IPS-NIHi7 (cell line): ENCODE measurements around the gene CASKIN1.

ENCODE experiments used
- DNase-seq: peaks from one replicate; pipeline ENCODE4 v3.0.0; 2012; ENCODE audit warnings: mixed read lengths; ENCODE audit errors: extremely low spot score

The CASKIN1 gene

GRCh38 chr16:2155977-2156848, 40.2 kb downstream of the CASKIN1 start:
- DNase-seq, result no peak

GRCh38 chr16:2155091-2155950, 41.1 kb downstream of the CASKIN1 start, which contains the start of gene TRAF7:
TRAF7 (plus strand) TSS chr16:2155782; CDS start chr16:2163921, 8,139 bp downstream.
- peak; percentile 98 for DNase-seq

- DNase-seq, result no peak
Observed at GRCh38 chr16:2154533-2155090, 41.8 kb downstream of the CASKIN1 start.

GRCh38 chr16:2152695-2153506, 43.5 kb downstream of the CASKIN1 start:
- DNase-seq, result no peak

- no peak for DNase-seq
Observed at GRCh38 chr16:2151188-2152091, 45.0 kb downstream of the CASKIN1 start.

- peak; percentile 55 for DNase-seq
Observed at GRCh38 chr16:2150418-2151187, 45.8 kb downstream of the CASKIN1 start.

- no peak for DNase-seq
Observed at GRCh38 chr16:2149630-2150417, 46.6 kb downstream of the CASKIN1 start.

GRCh38 chr16:2148714-2149629, 47.4 kb downstream of the CASKIN1 start:
- no peak for DNase-seq

GRCh38 chr16:2147981-2148671, 48.3 kb downstream of the CASKIN1 start, which contains the start of gene RAB26:
RAB26 (plus strand) TSS chr16:2148625; CDS start chr16:2148784, 159 bp downstream.
- peak; percentile 67 for DNase-seq

GRCh38 chr16:2147378-2147777, 49.0 kb downstream of the CASKIN1 start:
- DNase-seq, result no peak

- DNase-seq, result no peak
Observed at GRCh38 chr16:2145843-2146242, 50.6 kb downstream of the CASKIN1 start.

- DNase-seq, result no peak
Observed at GRCh38 chr16:2143878-2144485, 52.4 kb downstream of the CASKIN1 start.

- no peak for DNase-seq
Observed at GRCh38 chr16:2142942-2143877, 53.2 kb downstream of the CASKIN1 start.

- DNase-seq, result peak; percentile 8
Observed at GRCh38 chr16:2135770-2136490, 60.5 kb downstream of the CASKIN1 start, which contains the start of gene PKD1. PKD1 (minus strand) TSS chr16:2135898; CDS start chr16:2135689, 209 bp downstream.
